Measurements from ENCODE around the gene CRCP.

Gene CRCP

DNA sequence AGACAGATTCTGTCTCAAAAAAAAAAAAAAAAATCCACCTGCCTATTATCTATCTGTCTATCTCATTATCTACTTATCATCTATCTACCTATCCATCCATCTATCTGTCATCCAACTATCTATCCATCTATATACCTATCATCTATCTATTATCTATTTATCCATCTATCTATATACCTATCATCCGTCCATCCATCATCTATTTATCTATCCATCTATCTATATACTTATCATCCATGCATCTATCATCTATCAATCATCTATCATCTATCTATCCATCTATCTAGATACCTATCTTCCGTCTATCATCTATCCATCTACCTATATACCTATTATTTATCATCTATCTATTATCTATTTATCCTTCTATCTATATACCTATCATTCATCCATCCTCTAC lies 74.0 kb downstream of the CRCP start:
- no peak overlapping the region for H3K27ac ChIP-seq
- TF ChIP-seq ZFX (IDR thresholded peaks at IDR 0.05; ENCODE audit: borderline replicate concordance), result no peak
- TF ChIP-seq, protein P1, sequence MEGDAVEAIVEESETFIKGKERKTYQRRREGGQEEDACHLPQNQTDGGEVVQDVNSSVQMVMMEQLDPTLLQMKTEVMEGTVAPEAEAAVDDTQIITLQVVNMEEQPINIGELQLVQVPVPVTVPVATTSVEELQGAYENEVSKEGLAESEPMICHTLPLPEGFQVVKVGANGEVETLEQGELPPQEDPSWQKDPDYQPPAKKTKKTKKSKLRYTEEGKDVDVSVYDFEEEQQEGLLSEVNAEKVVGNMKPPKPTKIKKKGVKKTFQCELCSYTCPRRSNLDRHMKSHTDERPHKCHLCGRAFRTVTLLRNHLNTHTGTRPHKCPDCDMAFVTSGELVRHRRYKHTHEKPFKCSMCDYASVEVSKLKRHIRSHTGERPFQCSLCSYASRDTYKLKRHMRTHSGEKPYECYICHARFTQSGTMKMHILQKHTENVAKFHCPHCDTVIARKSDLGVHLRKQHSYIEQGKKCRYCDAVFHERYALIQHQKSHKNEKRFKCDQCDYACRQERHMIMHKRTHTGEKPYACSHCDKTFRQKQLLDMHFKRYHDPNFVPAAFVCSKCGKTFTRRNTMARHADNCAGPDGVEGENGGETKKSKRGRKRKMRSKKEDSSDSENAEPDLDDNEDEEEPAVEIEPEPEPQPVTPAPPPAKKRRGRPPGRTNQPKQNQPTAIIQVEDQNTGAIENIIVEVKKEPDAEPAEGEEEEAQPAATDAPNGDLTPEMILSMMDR (IDR thresholded peaks at IDR 0.05), result no peak

- H3K27ac ChIP-seq, result no peak overlapping the region
- TF ChIP-seq, protein P1 (IDR thresholded peaks at IDR 0.05), result no peak
- no peak for TF ChIP-seq ZFX (IDR thresholded peaks at IDR 0.05; ENCODE audit: borderline replicate concordance)
These were observed 75.3 kb downstream of the CRCP start for GRCh38 chr7:66189695-66190503.

- no peak for TF ChIP-seq ZFX (IDR thresholded peaks at IDR 0.05; ENCODE audit: borderline replicate concordance)
- TF ChIP-seq, protein P1 (IDR thresholded peaks at IDR 0.05), result no peak
- H3K27ac ChIP-seq, result no peak overlapping the region
These were observed 75.8 kb downstream of the CRCP start for GRCh38 chr7:66190504-66190857.

- TF ChIP-seq ZFX (IDR thresholded peaks at IDR 0.05; ENCODE audit: borderline replicate concordance), result no peak
- TF ChIP-seq, protein P1 (IDR thresholded peaks at IDR 0.05), result no peak
- no peak overlapping the region for H3K27ac ChIP-seq
These were observed 78.6 kb downstream of the CRCP start for GRCh38 chr7:66193146-66193725.

DNA sequence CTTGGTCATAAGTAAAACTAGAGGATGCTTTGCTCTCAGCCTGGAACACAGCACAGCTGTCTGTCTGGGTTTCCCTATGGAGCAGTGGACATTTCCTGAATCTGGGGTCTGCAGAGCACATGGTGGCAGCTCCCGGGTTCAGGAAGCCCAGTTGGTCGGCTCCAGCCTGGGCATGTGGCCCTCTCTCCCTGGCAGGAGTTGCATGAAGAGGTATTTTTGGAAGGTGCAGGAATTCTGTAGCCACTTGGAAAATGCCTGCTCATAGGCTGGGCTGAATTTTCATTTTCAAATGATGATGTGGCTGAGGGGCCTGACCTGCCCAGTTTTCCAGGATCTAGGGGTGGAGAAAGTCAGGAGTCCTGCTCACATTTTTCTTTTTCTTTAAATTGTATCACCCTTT lies 83.8 kb downstream of the CRCP start:
- no peak for TF ChIP-seq ZFX (IDR thresholded peaks at IDR 0.05; ENCODE audit: borderline replicate concordance)
- TF ChIP-seq, protein P1 (IDR thresholded peaks at IDR 0.05), result no peak
- H3K27ac ChIP-seq, result no peak overlapping the region

DNA sequence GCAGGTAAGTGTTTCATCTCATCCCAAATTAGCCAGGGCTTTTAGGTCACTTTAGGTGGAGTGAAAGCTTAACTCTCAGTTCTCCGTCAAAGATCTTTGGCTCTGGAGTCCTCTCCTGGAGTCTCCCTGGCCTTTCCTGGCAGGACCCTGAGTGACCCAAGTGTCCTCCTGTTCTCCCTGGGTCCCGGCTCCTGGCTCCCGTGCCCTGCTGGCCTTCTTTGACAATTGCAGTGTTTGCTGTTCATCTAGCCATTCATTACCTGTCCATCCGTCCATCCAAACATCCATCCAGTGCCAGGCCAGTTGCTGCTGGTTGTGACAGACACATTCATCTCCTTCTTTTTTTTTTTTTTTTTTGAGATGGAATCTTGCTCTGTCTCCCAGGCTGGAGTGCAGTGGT lies 84.3 kb downstream of the CRCP start:
- no peak overlapping the region for H3K27ac ChIP-seq
- TF ChIP-seq ZFX (IDR thresholded peaks at IDR 0.05; ENCODE audit: borderline replicate concordance), result no peak
- TF ChIP-seq, protein P1 (IDR thresholded peaks at IDR 0.05), result no peak

- no peak for TF ChIP-seq ZFX (IDR thresholded peaks at IDR 0.05; ENCODE audit: borderline replicate concordance)
- TF ChIP-seq, protein P1 (IDR thresholded peaks at IDR 0.05), result no peak
- no peak overlapping the region for H3K27ac ChIP-seq
These were observed 87.8 kb downstream of the CRCP start for GRCh38 chr7:66202441-66202840.
